GM12878 (cell line): ENCODE measurements around the gene FKBP11. TPM values are rescaled to one million over a fixed set of nuclear protein-coding genes. Genes with fewer than 3 reads are reported as not detected.

Experiments
- BCL11A ChIP-seq: IDR thresholded peaks from 2 replicates; pipeline ENCODE4 v1.6.1; 2011; ENCODE audit warnings: low read depth, low read length
- CBX3 ChIP-seq: fragments of 200-600 bp; sonication (generic); IDR thresholded peaks from 2 replicates; pipeline ENCODE4 v1.6.1; 2016; ENCODE audit warnings: low read depth, borderline replicate concordance
- CEBPB ChIP-seq, 2 experiments: fragments of 150-350 bp in 1 of 2; IDR thresholded peaks; 2 replicates each; pipeline ENCODE4 v1.6.1; 2012 to 2014; ENCODE audit warnings: low read depth in 2 of 2, low read length in 2 of 2, borderline replicate concordance in 1 of 2, inconsistent platforms in 1 of 2
- CREB1 ChIP-seq: IDR thresholded peaks from 2 replicates; pipeline ENCODE4 v1.6.1; 2012; ENCODE audit warnings: low read depth, mild to moderate bottlenecking, inconsistent platforms
- EED ChIP-seq: sonication (generic); IDR thresholded peaks from 2 replicates; pipeline ENCODE4 v1.6.1; 2016; ENCODE audit warnings: antibody characterized with exemption, low read depth
- EGR1 ChIP-seq, 2 experiments: IDR thresholded peaks; 1 replicate in 1 of 2; 2 replicates in 1 of 2; pipeline ENCODE4 v1.6.1; 2011 to 2012; ENCODE audit warnings: low read depth in 2 of 2, low read length in 2 of 2, borderline replicate concordance in 1 of 2, mild to moderate bottlenecking in 1 of 2, moderate library complexity in 1 of 2
- ETV6 ChIP-seq, 2 experiments: fragments of 450-650 bp in 1 of 2; IDR thresholded peaks in 1 of 2; conservative IDR thresholded peaks in 1 of 2; 2 replicates each; pipeline ENCODE4 v1.6.1; 2014; ENCODE audit warnings: antibody characterized with exemption in 1 of 2, borderline replicate concordance in 1 of 2, low read depth in 1 of 2, mild to moderate bottlenecking in 1 of 2, moderate library complexity in 1 of 2
- FOXK2 ChIP-seq: fragments of 450-650 bp; IDR thresholded peaks from 2 replicates; pipeline ENCODE4 v1.6.1; 2017; ENCODE audit warnings: mild to moderate bottlenecking, moderate library complexity
- KAT2A ChIP-seq: conservative IDR thresholded peaks from 2 replicates; pipeline ENCODE4 v1.6.1; 2011; ENCODE audit warnings: low read depth, low read length; ENCODE audit not compliant: control insufficient read depth
- MYB ChIP-seq: fragments of 150-350 bp; IDR thresholded peaks from 2 replicates; pipeline ENCODE4 v1.6.1; 2014; ENCODE audit warnings: mild to moderate bottlenecking, low read depth, low read length, borderline replicate concordance
- NFXL1 ChIP-seq: fragments of 450-650 bp; IDR thresholded peaks from 2 replicates; pipeline ENCODE4 v1.6.1; 2017; ENCODE audit warnings: antibody characterized with exemption, mild to moderate bottlenecking, borderline replicate concordance
- RB1 ChIP-seq: fragments of 450-650 bp; formaldehyde crosslinking; IDR thresholded peaks from 2 replicates; pipeline ENCODE4 v1.6.1; 2017; ENCODE audit warnings: mild to moderate bottlenecking, borderline replicate concordance
- SIX5 ChIP-seq: IDR thresholded peaks from 2 replicates; pipeline ENCODE4 v1.6.1; 2011; ENCODE audit warnings: mild to moderate bottlenecking, low read depth, low read length, moderate library complexity; ENCODE audit not compliant: severe bottlenecking
- SP1 ChIP-seq: IDR thresholded peaks from one replicate; pipeline ENCODE4 v1.6.1; 2011; ENCODE audit warnings: low read depth, low read length
- STAT3 ChIP-seq: IDR thresholded peaks from 2 replicates; pipeline ENCODE4 v1.6.1; 2011; ENCODE audit warnings: low read depth, low read length, improper control_type of control experiment
- TAF1 ChIP-seq: IDR thresholded peaks from 2 replicates; pipeline ENCODE4 v1.6.1; 2011; ENCODE audit warnings: mild to moderate bottlenecking, low read depth, low read length, borderline replicate concordance
- YY1 ChIP-seq: IDR thresholded peaks from 2 replicates; pipeline ENCODE4 v1.6.1; 2011; ENCODE audit warnings: low read depth, mild to moderate bottlenecking, low read length
- polyA plus RNA-seq, 11 experiments: library from polyadenylated mRNA; depleted of rRNA in 4 of 11; unstranded in 6 of 11; stranded (reverse) in 5 of 11; fragments of >200 nt; fragmentation: Nextera tagmentation in 4 of 11; fragmentation: Illumina TruSeq in 1 of 11; extraction: Ambion mirVana in 4 of 11; extraction: Trizol in 1 of 11; gene quantifications; 1 replicate in 1 of 11; 2 replicates in 10 of 11; pipeline versions ENCODE4 v1.2.1 to v1.2.3, GENCODE V29; 2011 to 2016; ENCODE audit warnings: inconsistent platforms in 2 of 11, missing spikeins in 2 of 11, low read depth in 1 of 11
- total RNA-seq, 4 experiments: library from RNA; depleted of rRNA in 3 of 4; stranded (reverse); fragments of >200 nt in 3 of 4; fragmentation: Illumina TruSeq in 1 of 4; extraction: Trizol in 1 of 4; gene quantifications; 2 replicates each; pipeline versions ENCODE4 v1.2.1 to v1.2.3, GENCODE V29; 2013 to 2021
- TF ChIP-seq, protein P1 (sequence below): IDR thresholded peaks from 2 replicates; pipeline ENCODE4 v1.6.1; 2011; ENCODE audit warnings: low read depth, low read length, improper control_type of control experiment, borderline replicate concordance
- TF ChIP-seq, protein P2 (sequence below): IDR thresholded peaks from 2 replicates; pipeline ENCODE4 v1.6.1; 2012; ENCODE audit warnings: improper control_type of control experiment, low read depth, low read length; ENCODE audit not compliant: insufficient replicate concordance
- TF ChIP-seq, protein P3 (sequence below): fragments of 150-350 bp; IDR thresholded peaks from 2 replicates; pipeline ENCODE4 v1.6.1; 2016; ENCODE audit warnings: low read depth, low read length

FKBP11 gene
- total and polyA plus RNA-seq, 10 of the 15 experiments (the other 5 are each of a cell fraction or from before 2014, with no cell fraction given) = 25.0 to 135 (median 56.5) TPM

DNA sequence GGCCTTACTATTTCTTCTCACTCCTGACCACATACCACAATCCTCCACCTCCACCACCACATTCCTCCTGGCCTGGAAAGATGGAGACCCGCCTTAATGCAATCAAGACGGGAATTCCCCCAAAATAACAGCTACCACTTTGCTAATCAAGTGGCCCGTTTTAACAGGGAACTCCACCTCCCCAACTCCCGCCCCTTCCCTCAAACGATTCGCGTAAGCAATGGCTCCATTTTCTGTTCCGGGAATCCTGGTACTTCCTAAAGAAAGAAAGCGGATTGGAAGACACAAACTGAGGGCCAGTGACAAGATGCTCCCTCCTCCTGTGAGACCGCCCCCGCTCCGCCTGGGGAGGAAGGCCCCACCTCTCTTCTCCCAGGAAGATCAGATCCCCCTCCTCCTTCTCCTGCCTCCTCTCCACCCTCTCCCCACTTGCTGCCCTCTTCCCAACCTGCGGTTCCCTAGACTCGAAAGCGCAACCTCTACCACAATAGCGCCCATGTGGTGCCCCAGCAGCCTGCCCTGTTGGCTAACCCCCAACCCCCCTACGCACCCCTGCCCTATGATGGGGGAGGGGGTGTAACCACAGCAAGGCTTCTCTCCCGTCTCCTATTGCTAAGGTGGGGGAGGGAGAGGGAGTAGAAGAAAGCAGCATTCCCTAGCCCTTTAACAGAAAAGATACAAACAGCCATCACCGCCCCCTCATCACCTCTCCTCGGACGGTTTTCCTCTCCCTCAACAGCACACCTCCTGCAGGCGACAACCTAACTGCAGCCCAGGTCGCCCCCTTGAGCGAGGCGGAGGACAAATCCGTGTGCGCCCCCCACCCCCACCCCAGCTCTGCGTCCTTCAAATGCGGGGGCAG is 31.2 kb upstream of the FKBP11 start (continued):
- TF ChIP-seq TAF1 (no peak), YY1 (0 out of 2 replicates have a peak, but pooled peaks have one; percentile 2), SIX5 (no peak), FOXK2 (no peak), CBX3 (no peak), ETV6 (conservative IDR thresholded peaks at IDR 0.05 in 1 of 2, IDR thresholded peaks at IDR 0.05 in 1 of 2; ENCODE audit: borderline replicate concordance in 1 of 2, low read depth in 1 of 2) (no peak), CEBPB (IDR thresholded peaks at IDR 0.05; ENCODE audit: borderline replicate concordance in 1 of 2, low read depth in 2 of 2, low read length in 2 of 2) (no peak), BCL11A (no peak), SP1 (no peak), EGR1 (IDR thresholded peaks at IDR 0.05; ENCODE audit: borderline replicate concordance in 1 of 2, low read depth in 2 of 2, low read length in 2 of 2) (peak in 1 of 2 experiments; percentile 63; a peak in 2 of 3 replicates), EED (peak; percentile 28; the same call in 1 of the 2 replicates), KAT2A (no peak), STAT3 (no peak), NFXL1 (no peak), RB1 (no peak), MYB (no peak), CREB1 (0 out of 2 replicates have a peak, but pooled peaks have one; percentile 32)
- TF ChIP-seq, protein P1, sequence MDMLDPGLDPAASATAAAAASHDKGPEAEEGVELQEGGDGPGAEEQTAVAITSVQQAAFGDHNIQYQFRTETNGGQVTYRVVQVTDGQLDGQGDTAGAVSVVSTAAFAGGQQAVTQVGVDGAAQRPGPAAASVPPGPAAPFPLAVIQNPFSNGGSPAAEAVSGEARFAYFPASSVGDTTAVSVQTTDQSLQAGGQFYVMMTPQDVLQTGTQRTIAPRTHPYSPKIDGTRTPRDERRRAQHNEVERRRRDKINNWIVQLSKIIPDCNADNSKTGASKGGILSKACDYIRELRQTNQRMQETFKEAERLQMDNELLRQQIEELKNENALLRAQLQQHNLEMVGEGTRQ = no peak
- TF ChIP-seq, protein P2, sequence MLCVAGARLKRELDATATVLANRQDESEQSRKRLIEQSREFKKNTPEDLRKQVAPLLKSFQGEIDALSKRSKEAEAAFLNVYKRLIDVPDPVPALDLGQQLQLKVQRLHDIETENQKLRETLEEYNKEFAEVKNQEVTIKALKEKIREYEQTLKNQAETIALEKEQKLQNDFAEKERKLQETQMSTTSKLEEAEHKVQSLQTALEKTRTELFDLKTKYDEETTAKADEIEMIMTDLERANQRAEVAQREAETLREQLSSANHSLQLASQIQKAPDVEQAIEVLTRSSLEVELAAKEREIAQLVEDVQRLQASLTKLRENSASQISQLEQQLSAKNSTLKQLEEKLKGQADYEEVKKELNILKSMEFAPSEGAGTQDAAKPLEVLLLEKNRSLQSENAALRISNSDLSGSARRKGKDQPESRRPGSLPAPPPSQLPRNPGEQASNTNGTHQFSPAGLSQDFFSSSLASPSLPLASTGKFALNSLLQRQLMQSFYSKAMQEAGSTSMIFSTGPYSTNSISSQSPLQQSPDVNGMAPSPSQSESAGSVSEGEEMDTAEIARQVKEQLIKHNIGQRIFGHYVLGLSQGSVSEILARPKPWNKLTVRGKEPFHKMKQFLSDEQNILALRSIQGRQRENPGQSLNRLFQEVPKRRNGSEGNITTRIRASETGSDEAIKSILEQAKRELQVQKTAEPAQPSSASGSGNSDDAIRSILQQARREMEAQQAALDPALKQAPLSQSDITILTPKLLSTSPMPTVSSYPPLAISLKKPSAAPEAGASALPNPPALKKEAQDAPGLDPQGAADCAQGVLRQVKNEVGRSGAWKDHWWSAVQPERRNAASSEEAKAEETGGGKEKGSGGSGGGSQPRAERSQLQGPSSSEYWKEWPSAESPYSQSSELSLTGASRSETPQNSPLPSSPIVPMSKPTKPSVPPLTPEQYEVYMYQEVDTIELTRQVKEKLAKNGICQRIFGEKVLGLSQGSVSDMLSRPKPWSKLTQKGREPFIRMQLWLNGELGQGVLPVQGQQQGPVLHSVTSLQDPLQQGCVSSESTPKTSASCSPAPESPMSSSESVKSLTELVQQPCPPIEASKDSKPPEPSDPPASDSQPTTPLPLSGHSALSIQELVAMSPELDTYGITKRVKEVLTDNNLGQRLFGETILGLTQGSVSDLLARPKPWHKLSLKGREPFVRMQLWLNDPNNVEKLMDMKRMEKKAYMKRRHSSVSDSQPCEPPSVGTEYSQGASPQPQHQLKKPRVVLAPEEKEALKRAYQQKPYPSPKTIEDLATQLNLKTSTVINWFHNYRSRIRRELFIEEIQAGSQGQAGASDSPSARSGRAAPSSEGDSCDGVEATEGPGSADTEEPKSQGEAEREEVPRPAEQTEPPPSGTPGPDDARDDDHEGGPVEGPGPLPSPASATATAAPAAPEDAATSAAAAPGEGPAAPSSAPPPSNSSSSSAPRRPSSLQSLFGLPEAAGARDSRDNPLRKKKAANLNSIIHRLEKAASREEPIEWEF = no peak
- TF ChIP-seq, protein P3, sequence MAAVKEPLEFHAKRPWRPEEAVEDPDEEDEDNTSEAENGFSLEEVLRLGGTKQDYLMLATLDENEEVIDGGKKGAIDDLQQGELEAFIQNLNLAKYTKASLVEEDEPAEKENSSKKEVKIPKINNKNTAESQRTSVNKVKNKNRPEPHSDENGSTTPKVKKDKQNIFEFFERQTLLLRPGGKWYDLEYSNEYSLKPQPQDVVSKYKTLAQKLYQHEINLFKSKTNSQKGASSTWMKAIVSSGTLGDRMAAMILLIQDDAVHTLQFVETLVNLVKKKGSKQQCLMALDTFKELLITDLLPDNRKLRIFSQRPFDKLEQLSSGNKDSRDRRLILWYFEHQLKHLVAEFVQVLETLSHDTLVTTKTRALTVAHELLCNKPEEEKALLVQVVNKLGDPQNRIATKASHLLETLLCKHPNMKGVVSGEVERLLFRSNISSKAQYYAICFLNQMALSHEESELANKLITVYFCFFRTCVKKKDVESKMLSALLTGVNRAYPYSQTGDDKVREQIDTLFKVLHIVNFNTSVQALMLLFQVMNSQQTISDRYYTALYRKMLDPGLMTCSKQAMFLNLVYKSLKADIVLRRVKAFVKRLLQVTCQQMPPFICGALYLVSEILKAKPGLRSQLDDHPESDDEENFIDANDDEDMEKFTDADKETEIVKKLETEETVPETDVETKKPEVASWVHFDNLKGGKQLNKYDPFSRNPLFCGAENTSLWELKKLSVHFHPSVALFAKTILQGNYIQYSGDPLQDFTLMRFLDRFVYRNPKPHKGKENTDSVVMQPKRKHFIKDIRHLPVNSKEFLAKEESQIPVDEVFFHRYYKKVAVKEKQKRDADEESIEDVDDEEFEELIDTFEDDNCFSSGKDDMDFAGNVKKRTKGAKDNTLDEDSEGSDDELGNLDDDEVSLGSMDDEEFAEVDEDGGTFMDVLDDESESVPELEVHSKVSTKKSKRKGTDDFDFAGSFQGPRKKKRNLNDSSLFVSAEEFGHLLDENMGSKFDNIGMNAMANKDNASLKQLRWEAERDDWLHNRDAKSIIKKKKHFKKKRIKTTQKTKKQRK = no peak
